WTC11 (cell line): ENCODE measurements around the gene ZFYVE19. TPM values are rescaled to one million over a fixed set of nuclear protein-coding genes. Genes with fewer than 3 reads are reported as not detected.

Experiments used
- ATAC-seq: fragments of 200-7000 bp; cut with Tn5 transposase; 2 replicates; pipeline ENCODE4 v1.10.0; 2021; ENCODE audit warnings: mild to moderate bottlenecking, moderate library complexity
- CTCF ChIA-PET: fragments of 300-600 bp; sonication (Branson Sonifier 250); formaldehyde crosslinking; loops from one replicate; lab custom pipeline; 2021; ENCODE audit warnings: antibody characterized with exemption; lab: Charles Lee
- POLR2A ChIA-PET: fragments of 350-600 bp; sonication (Branson Sonifier 250); formaldehyde crosslinking; loops from one replicate; lab custom pipeline; 2021; ENCODE audit warnings: antibody characterized with exemption; lab: Charles Lee
- DNase-seq: peaks from one replicate; pipeline ENCODE4 v3.0.0; 2021; ENCODE audit warnings: low spot score
- H3K27ac Mint-ChIP-seq: 2 replicates; pipeline ENCODE4 v1.8.0; 2021; ENCODE audit warnings: mixed read lengths
- H3K27me3 Mint-ChIP-seq: 2 replicates; pipeline ENCODE4 v1.8.0; 2021; ENCODE audit warnings: low read depth, mild to moderate bottlenecking, moderate library complexity, mixed read lengths
- H3K36me3 Mint-ChIP-seq: 2 replicates; pipeline ENCODE4 v1.8.0; 2021; ENCODE audit warnings: mixed read lengths
- H3K4me1 Mint-ChIP-seq: 2 replicates; pipeline ENCODE4 v1.8.0; 2022; ENCODE audit warnings: mixed read lengths
- H3K4me3 Mint-ChIP-seq: 2 replicates; pipeline ENCODE4 v1.8.0; 2021; ENCODE audit warnings: mild to moderate bottlenecking, moderate library complexity, mixed read lengths
- H3K9me3 Mint-ChIP-seq: 2 replicates; pipeline ENCODE4 v1.8.0; 2021; ENCODE audit warnings: mixed read lengths
- ATF3 ChIP-seq: sonication (generic); formaldehyde crosslinking; conservative IDR thresholded peaks from 2 replicates; pipeline ENCODE4 v1.8.1; 2022; ENCODE audit warnings: mild to moderate bottlenecking, missing genetic modification reagents
- CREB1 ChIP-seq: sonication (generic); formaldehyde crosslinking; IDR thresholded peaks from 2 replicates; pipeline ENCODE4 v1.8.0; 2023; ENCODE audit warnings: mild to moderate bottlenecking, missing genetic modification reagents
- CREM ChIP-seq: sonication (generic); formaldehyde crosslinking; IDR thresholded peaks from 2 replicates; pipeline ENCODE4 v1.8.1; 2022; ENCODE audit warnings: mild to moderate bottlenecking, missing genetic modification reagents, moderate library complexity
- E2F1 ChIP-seq: sonication (generic); formaldehyde crosslinking; IDR thresholded peaks from 2 replicates; pipeline ENCODE4 v1.8.0; 2022; ENCODE audit warnings: mild to moderate bottlenecking, missing genetic modification reagents
- ELF4 ChIP-seq: sonication (generic); formaldehyde crosslinking; IDR thresholded peaks from 2 replicates; pipeline ENCODE4 v1.8.1; 2022; ENCODE audit warnings: low read depth, mild to moderate bottlenecking, moderate library complexity, missing genetic modification reagents
- FOXK1 ChIP-seq: sonication (generic); formaldehyde crosslinking; IDR thresholded peaks from 2 replicates; pipeline ENCODE4 v1.8.0; 2022; ENCODE audit warnings: mild to moderate bottlenecking, moderate library complexity, missing genetic modification reagents
- GRHL2 ChIP-seq: fragments of 250-450 bp; sonication (Bioruptor Pico); IDR thresholded peaks from 2 replicates; pipeline ENCODE4 v1.8.0; 2022; ENCODE audit warnings: mild to moderate bottlenecking, moderate library complexity; ENCODE audit not compliant: insufficient replicate concordance, severe bottlenecking
- GTF2I ChIP-seq: fragments of 250-450 bp; sonication (Bioruptor Pico); conservative IDR thresholded peaks from 2 replicates; pipeline ENCODE4 v1.4.0; 2021; ENCODE audit warnings: mild to moderate bottlenecking
- MXD4 ChIP-seq: fragments of 250-450 bp; sonication (Bioruptor Pico); IDR thresholded peaks from 2 replicates; pipeline ENCODE4 v1.8.0; 2021; ENCODE audit warnings: mild to moderate bottlenecking, moderate library complexity, borderline replicate concordance
- NFATC4 ChIP-seq: fragments of 250-450 bp; sonication (Bioruptor Pico); IDR thresholded peaks from 2 replicates; pipeline ENCODE4 v1.9.0; 2021; ENCODE audit warnings: mild to moderate bottlenecking
- PRDM15 ChIP-seq: sonication (generic); formaldehyde crosslinking; IDR thresholded peaks from 2 replicates; pipeline ENCODE4 v1.8.0; 2022; ENCODE audit warnings: missing genetic modification reagents
- RORB ChIP-seq: fragments of 250-450 bp; sonication (Bioruptor Pico); IDR thresholded peaks from 2 replicates; pipeline ENCODE4 v1.9.0; 2021; ENCODE audit warnings: mild to moderate bottlenecking
- STAT6 ChIP-seq: sonication (generic); formaldehyde crosslinking; conservative IDR thresholded peaks from 2 replicates; pipeline ENCODE4 v1.8.1; 2023; ENCODE audit warnings: mild to moderate bottlenecking, low read depth, missing genetic modification reagents, moderate library complexity
- TCF7 ChIP-seq: sonication (generic); formaldehyde crosslinking; IDR thresholded peaks from 2 replicates; pipeline ENCODE4 v1.8.0; 2022; ENCODE audit warnings: mild to moderate bottlenecking, low read depth, missing genetic modification reagents, moderate library complexity
- TEAD4 ChIP-seq: sonication (generic); formaldehyde crosslinking; IDR thresholded peaks from 2 replicates; pipeline ENCODE4 v1.8.0; 2022; ENCODE audit warnings: mild to moderate bottlenecking, missing genetic modification reagents
- ZNF121 ChIP-seq: sonication (generic); formaldehyde crosslinking; IDR thresholded peaks from 2 replicates; pipeline ENCODE4 v1.8.0; 2023; ENCODE audit warnings: missing genetic modification reagents
- ZNF396 ChIP-seq: fragments of 250-450 bp; sonication (Bioruptor Pico); IDR thresholded peaks from 2 replicates; pipeline ENCODE4 v1.8.0; 2021; ENCODE audit warnings: mild to moderate bottlenecking, moderate library complexity, borderline replicate concordance
- total RNA-seq: library from RNA; stranded (reverse); gene quantifications from 3 replicates; pipeline ENCODE4 v1.2.3, GENCODE V29; 2021
- TF ChIP-seq, protein P1 (sequence below): sonication (generic); formaldehyde crosslinking; IDR thresholded peaks from 2 replicates; pipeline ENCODE4 v1.8.1; 2023; ENCODE audit warnings: mild to moderate bottlenecking, missing genetic modification reagents, borderline replicate concordance
- TF ChIP-seq, protein P2 (sequence below): fragments of 250-450 bp; sonication (Bioruptor Pico); IDR thresholded peaks from 2 replicates; pipeline ENCODE4 v2.1.2; 2022; ENCODE audit warnings: mild to moderate bottlenecking, moderate library complexity
- TF ChIP-seq, protein P3 (sequence below): sonication (generic); formaldehyde crosslinking; IDR thresholded peaks from 2 replicates; pipeline ENCODE4 v1.8.0; 2023; ENCODE audit warnings: missing genetic modification reagents

ZFYVE19 gene
- total RNA-seq, 1 experiment from 2014 or later, result 18.9 TPM

GRCh38 chr15:40826423-40827075 is 19.7 kb downstream of the ZFYVE19 start (continued):
- TF ChIP-seq GRHL2 (CRISPR knock-in tag) (no peak), RORB (no peak), TCF7 (no peak), MXD4 (CRISPR knock-in tag) (no peak), ELF4 (CRISPR knock-in tag) (no peak), CREM (CRISPR knock-in tag) (no peak), TEAD4 (no peak), NFATC4 (CRISPR knock-in tag) (no peak)
- TF ChIP-seq, protein P1, sequence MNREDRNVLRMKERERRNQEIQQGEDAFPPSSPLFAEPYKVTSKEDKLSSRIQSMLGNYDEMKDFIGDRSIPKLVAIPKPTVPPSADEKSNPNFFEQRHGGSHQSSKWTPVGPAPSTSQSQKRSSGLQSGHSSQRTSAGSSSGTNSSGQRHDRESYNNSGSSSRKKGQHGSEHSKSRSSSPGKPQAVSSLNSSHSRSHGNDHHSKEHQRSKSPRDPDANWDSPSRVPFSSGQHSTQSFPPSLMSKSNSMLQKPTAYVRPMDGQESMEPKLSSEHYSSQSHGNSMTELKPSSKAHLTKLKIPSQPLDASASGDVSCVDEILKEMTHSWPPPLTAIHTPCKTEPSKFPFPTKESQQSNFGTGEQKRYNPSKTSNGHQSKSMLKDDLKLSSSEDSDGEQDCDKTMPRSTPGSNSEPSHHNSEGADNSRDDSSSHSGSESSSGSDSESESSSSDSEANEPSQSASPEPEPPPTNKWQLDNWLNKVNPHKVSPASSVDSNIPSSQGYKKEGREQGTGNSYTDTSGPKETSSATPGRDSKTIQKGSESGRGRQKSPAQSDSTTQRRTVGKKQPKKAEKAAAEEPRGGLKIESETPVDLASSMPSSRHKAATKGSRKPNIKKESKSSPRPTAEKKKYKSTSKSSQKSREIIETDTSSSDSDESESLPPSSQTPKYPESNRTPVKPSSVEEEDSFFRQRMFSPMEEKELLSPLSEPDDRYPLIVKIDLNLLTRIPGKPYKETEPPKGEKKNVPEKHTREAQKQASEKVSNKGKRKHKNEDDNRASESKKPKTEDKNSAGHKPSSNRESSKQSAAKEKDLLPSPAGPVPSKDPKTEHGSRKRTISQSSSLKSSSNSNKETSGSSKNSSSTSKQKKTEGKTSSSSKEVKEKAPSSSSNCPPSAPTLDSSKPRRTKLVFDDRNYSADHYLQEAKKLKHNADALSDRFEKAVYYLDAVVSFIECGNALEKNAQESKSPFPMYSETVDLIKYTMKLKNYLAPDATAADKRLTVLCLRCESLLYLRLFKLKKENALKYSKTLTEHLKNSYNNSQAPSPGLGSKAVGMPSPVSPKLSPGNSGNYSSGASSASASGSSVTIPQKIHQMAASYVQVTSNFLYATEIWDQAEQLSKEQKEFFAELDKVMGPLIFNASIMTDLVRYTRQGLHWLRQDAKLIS (CRISPR knock-in tag), result no peak
- TF ChIP-seq, protein P2, sequence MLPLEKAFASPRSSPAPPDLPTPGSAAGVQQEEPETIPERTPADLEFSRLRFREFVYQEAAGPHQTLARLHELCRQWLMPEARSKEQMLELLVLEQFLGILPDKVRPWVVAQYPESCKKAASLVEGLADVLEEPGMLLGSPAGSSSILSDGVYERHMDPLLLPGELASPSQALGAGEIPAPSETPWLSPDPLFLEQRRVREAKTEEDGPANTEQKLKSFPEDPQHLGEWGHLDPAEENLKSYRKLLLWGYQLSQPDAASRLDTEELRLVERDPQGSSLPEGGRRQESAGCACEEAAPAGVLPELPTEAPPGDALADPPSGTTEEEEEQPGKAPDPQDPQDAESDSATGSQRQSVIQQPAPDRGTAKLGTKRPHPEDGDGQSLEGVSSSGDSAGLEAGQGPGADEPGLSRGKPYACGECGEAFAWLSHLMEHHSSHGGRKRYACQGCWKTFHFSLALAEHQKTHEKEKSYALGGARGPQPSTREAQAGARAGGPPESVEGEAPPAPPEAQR (CRISPR knock-in tag), result no peak
- TF ChIP-seq, all 79 proteins: peak for 0

DNA sequence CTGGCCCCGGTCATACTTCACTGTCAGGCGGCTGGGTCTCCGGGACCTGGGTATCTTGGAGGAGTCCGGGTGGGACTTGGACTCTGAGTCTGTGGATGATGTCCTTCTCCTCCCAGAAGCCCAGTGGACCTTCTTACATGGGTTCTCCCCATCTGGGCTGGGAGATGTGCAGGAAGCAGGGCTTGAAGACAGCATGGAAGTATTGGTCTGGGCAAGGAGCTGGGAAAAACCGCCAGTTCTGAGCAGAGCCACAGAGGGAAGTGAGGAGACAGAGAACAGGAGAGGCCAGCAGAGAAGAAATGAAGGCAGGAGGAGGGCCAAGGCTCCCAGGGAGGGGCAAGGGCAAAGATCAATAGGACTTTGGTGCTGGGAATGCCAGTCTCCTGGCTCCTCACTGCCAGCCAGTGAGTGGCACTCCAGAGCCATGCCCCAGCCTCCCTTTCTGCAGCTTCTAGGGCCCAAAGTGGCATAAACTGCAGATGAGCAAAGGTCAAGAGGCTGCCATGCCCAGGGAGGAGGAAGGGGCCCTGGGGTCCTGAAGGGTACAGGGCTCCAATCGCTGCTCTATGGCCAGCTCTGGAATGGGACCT is 21.7 kb downstream of the ZFYVE19 start, which contains the start of gene PPP1R14D:
Gene PPP1R14D (minus strand): TSS at position 262 of the 590 bp plus-strand sequence. CDS start 67 bp downstream, at position 195.
- H3K27ac Mint-ChIP-seq, result no peak within 1 kb of the TSS
- no peak within 1 kb of the TSS for H3K4me3 Mint-ChIP-seq
- no peaks in the 10 kb centered on the region for H3K9me3 Mint-ChIP-seq
- ChIA-PET POLR2A (no interaction called here), CTCF (interaction anchor here (1.0 to 1.7 kb wide), 4 partner anchors 21 to 66 kb away, joined by 3 to 8 read pairs (median 7); partner anchors contain the start of genes DNAJC17, VPS18 and ZFYVE19)
- H3K4me1 Mint-ChIP-seq, result peaks cover 12% of the 10 kb centered on the region
- no peaks in the 10 kb centered on the region for H3K36me3 Mint-ChIP-seq
- no peaks in the 10 kb centered on the region for H3K27me3 Mint-ChIP-seq
- DNase-seq, result no peak
- ATAC-seq, result no peak
- TF ChIP-seq ZNF121 (no peak), FOXK1 (CRISPR knock-in tag) (no peak), ZNF396 (no peak), STAT6 (CRISPR knock-in tag) (no peak), CREB1 (CRISPR knock-in tag) (no peak), ATF3 (CRISPR knock-in tag) (no peak), GTF2I (CRISPR knock-in tag) (no peak), PRDM15 (CRISPR knock-in tag) (no peak), E2F1 (no peak)
- TF ChIP-seq, protein P3, sequence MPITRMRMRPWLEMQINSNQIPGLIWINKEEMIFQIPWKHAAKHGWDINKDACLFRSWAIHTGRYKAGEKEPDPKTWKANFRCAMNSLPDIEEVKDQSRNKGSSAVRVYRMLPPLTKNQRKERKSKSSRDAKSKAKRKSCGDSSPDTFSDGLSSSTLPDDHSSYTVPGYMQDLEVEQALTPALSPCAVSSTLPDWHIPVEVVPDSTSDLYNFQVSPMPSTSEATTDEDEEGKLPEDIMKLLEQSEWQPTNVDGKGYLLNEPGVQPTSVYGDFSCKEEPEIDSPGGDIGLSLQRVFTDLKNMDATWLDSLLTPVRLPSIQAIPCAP, result no peak
